Measurements from ENCODE around the gene TRA2A.

The TRA2A gene

GRCh38 chr7:23531794-23532489, at the start of gene TRA2A:
TSS of gene TRA2A (minus strand) at chr7:23531981. CDS start at chr7:23531824, 157 bp downstream.
- H3K79me2 ChIP-seq (ENCODE audit: control insufficient read depth, insufficient read depth, low read length, unreplicated experiment), result peaks cover 48% of the 10 kb centered on the region
- peak within 1 kb of the TSS; percentile 94 for H3K4me3 ChIP-seq (ENCODE audit: low read depth, low read length)
- H3K27me3 ChIP-seq (ENCODE audit: insufficient read depth, low read length), result no peaks in the 10 kb centered on the region
- peaks cover 9% of the 10 kb centered on the region; the same call in 1 of the 2 replicates for H3K36me3 ChIP-seq (ENCODE audit: insufficient read depth, low read length)
- peak within 1 kb of the TSS; percentile 78 for H2AFZ ChIP-seq (ENCODE audit: low read length, unreplicated experiment)
- H3K4me1 ChIP-seq (ENCODE audit: control insufficient read depth, insufficient read depth, low read length, unreplicated experiment), result peaks cover 23% of the 10 kb centered on the region
- peak within 1 kb of the TSS; percentile 92 for H3K27ac ChIP-seq (ENCODE audit: low read depth, low read length)

- Histone ChIP-seq H2AFZ (ENCODE audit: low read length, unreplicated experiment) (peak overlapping the region; percentile 67), H3K36me3 (ENCODE audit: insufficient read depth, low read length) (no peaks in the 10 kb centered on the region), H3K4me1 (ENCODE audit: control insufficient read depth, insufficient read depth, low read length, unreplicated experiment) (no peaks in the 10 kb centered on the region), H3K79me2 (ENCODE audit: control insufficient read depth, insufficient read depth, low read length, unreplicated experiment) (no peaks in the 10 kb centered on the region), H3K27me3 (ENCODE audit: insufficient read depth, low read length) (no peaks in the 10 kb centered on the region), H3K27ac (ENCODE audit: low read depth, low read length) (no peak overlapping the region), H3K4me3 (ENCODE audit: low read depth, low read length) (no peak overlapping the region)
Measured at GRCh38 chr7:23570592-23571200, 38.9 kb upstream of the TRA2A start.

- H3K36me3 ChIP-seq (ENCODE audit: insufficient read depth, low read length), result no peaks in the 10 kb centered on the region
- no peak overlapping the region for H2AFZ ChIP-seq (ENCODE audit: low read length, unreplicated experiment)
- no peaks in the 10 kb centered on the region for H3K79me2 ChIP-seq (ENCODE audit: control insufficient read depth, insufficient read depth, low read length, unreplicated experiment)
- H3K4me1 ChIP-seq (ENCODE audit: control insufficient read depth, insufficient read depth, low read length, unreplicated experiment), result no peaks in the 10 kb centered on the region
- H3K27me3 ChIP-seq (ENCODE audit: insufficient read depth, low read length), result peaks cover 16% of the 10 kb centered on the region
- no peak overlapping the region for H3K27ac ChIP-seq (ENCODE audit: low read depth, low read length)
- H3K4me3 ChIP-seq (ENCODE audit: low read depth, low read length), result no peak overlapping the region
Measured at GRCh38 chr7:23558303-23558702, 26.5 kb upstream of the TRA2A start.

GRCh38 chr7:23547662-23548061, 15.9 kb upstream of the TRA2A start:
- H3K4me1 ChIP-seq (ENCODE audit: control insufficient read depth, insufficient read depth, low read length, unreplicated experiment), result no peaks in the 10 kb centered on the region
- H3K79me2 ChIP-seq (ENCODE audit: control insufficient read depth, insufficient read depth, low read length, unreplicated experiment), result no peaks in the 10 kb centered on the region
- H3K27me3 ChIP-seq (ENCODE audit: insufficient read depth, low read length), result no peaks in the 10 kb centered on the region
- no peak overlapping the region for H2AFZ ChIP-seq (ENCODE audit: low read length, unreplicated experiment)
- H3K36me3 ChIP-seq (ENCODE audit: insufficient read depth, low read length), result no peaks in the 10 kb centered on the region
- H3K27ac ChIP-seq (ENCODE audit: low read depth, low read length), result no peak overlapping the region
- H3K4me3 ChIP-seq (ENCODE audit: low read depth, low read length), result no peak overlapping the region

- Histone ChIP-seq H3K79me2 (ENCODE audit: control insufficient read depth, insufficient read depth, low read length, unreplicated experiment) (no peaks in the 10 kb centered on the region), H3K36me3 (ENCODE audit: insufficient read depth, low read length) (no peaks in the 10 kb centered on the region), H3K4me3 (ENCODE audit: low read depth, low read length) (no peak overlapping the region), H2AFZ (ENCODE audit: low read length, unreplicated experiment) (no peak overlapping the region), H3K27ac (ENCODE audit: low read depth, low read length) (no peak overlapping the region), H3K27me3 (ENCODE audit: insufficient read depth, low read length) (no peaks in the 10 kb centered on the region), H3K4me1 (ENCODE audit: control insufficient read depth, insufficient read depth, low read length, unreplicated experiment) (no peaks in the 10 kb centered on the region)
Measured at GRCh38 chr7:23546897-23547572, 15.3 kb upstream of the TRA2A start.

- H2AFZ ChIP-seq (ENCODE audit: low read length, unreplicated experiment), result no peak overlapping the region
- no peaks in the 10 kb centered on the region for H3K4me1 ChIP-seq (ENCODE audit: control insufficient read depth, insufficient read depth, low read length, unreplicated experiment)
- H3K79me2 ChIP-seq (ENCODE audit: control insufficient read depth, insufficient read depth, low read length, unreplicated experiment), result no peaks in the 10 kb centered on the region
- no peak overlapping the region for H3K4me3 ChIP-seq (ENCODE audit: low read depth, low read length)
- no peaks in the 10 kb centered on the region for H3K27me3 ChIP-seq (ENCODE audit: insufficient read depth, low read length)
- H3K27ac ChIP-seq (ENCODE audit: low read depth, low read length), result no peak overlapping the region
- H3K36me3 ChIP-seq (ENCODE audit: insufficient read depth, low read length), result no peaks in the 10 kb centered on the region
Measured at GRCh38 chr7:23545493-23545892, 13.7 kb upstream of the TRA2A start.

- Histone ChIP-seq H3K36me3 (ENCODE audit: insufficient read depth, low read length) (no peaks in the 10 kb centered on the region), H3K4me1 (ENCODE audit: control insufficient read depth, insufficient read depth, low read length, unreplicated experiment) (no peaks in the 10 kb centered on the region), H3K4me3 (ENCODE audit: low read depth, low read length) (no peak overlapping the region), H3K27ac (ENCODE audit: low read depth, low read length) (no peak overlapping the region), H3K79me2 (ENCODE audit: control insufficient read depth, insufficient read depth, low read length, unreplicated experiment) (no peaks in the 10 kb centered on the region), H3K27me3 (ENCODE audit: insufficient read depth, low read length) (no peaks in the 10 kb centered on the region), H2AFZ (ENCODE audit: low read length, unreplicated experiment) (no peak overlapping the region)
Measured at GRCh38 chr7:23544913-23545354, 13.2 kb upstream of the TRA2A start.

- no peak overlapping the region for H3K4me3 ChIP-seq (ENCODE audit: low read depth, low read length)
- H2AFZ ChIP-seq (ENCODE audit: low read length, unreplicated experiment), result no peak overlapping the region
- peaks cover 4% of the 10 kb centered on the region for H3K4me1 ChIP-seq (ENCODE audit: control insufficient read depth, insufficient read depth, low read length, unreplicated experiment)
- H3K36me3 ChIP-seq (ENCODE audit: insufficient read depth, low read length), result no peaks in the 10 kb centered on the region
- no peaks in the 10 kb centered on the region for H3K79me2 ChIP-seq (ENCODE audit: control insufficient read depth, insufficient read depth, low read length, unreplicated experiment)
- no peak overlapping the region for H3K27ac ChIP-seq (ENCODE audit: low read depth, low read length)
- no peaks in the 10 kb centered on the region for H3K27me3 ChIP-seq (ENCODE audit: insufficient read depth, low read length)
Measured at GRCh38 chr7:23542752-23543151, 11.0 kb upstream of the TRA2A start.

- Histone ChIP-seq H3K4me1 (ENCODE audit: control insufficient read depth, insufficient read depth, low read length, unreplicated experiment) (peaks cover 4% of the 10 kb centered on the region), H3K27ac (ENCODE audit: low read depth, low read length) (no peak overlapping the region), H3K79me2 (ENCODE audit: control insufficient read depth, insufficient read depth, low read length, unreplicated experiment) (no peaks in the 10 kb centered on the region), H3K27me3 (ENCODE audit: insufficient read depth, low read length) (no peaks in the 10 kb centered on the region), H2AFZ (ENCODE audit: low read length, unreplicated experiment) (peak overlapping the region; percentile 79), H3K36me3 (ENCODE audit: insufficient read depth, low read length) (no peaks in the 10 kb centered on the region), H3K4me3 (ENCODE audit: low read depth, low read length) (peak overlapping the region; percentile 5; the same call in 1 of the 2 replicates)
Measured at GRCh38 chr7:23539494-23539907, 7.7 kb upstream of the TRA2A start.

- Histone ChIP-seq H3K4me1 (ENCODE audit: control insufficient read depth, insufficient read depth, low read length, unreplicated experiment) (peaks cover 4% of the 10 kb centered on the region), H3K36me3 (ENCODE audit: insufficient read depth, low read length) (no peaks in the 10 kb centered on the region), H3K27ac (ENCODE audit: low read depth, low read length) (no peak overlapping the region), H2AFZ (ENCODE audit: low read length, unreplicated experiment) (no peak overlapping the region), H3K79me2 (ENCODE audit: control insufficient read depth, insufficient read depth, low read length, unreplicated experiment) (no peaks in the 10 kb centered on the region), H3K4me3 (ENCODE audit: low read depth, low read length) (no peak overlapping the region), H3K27me3 (ENCODE audit: insufficient read depth, low read length) (no peaks in the 10 kb centered on the region)
Measured at GRCh38 chr7:23538301-23538700, 6.5 kb upstream of the TRA2A start.
